ENCODE results near the gene RECK.
A peak's percentile ranks its signal among the peaks of the same experiment; 100 is the strongest.
"Not testable (repeated sequence)": the region's sequence is repeated elsewhere in the genome, so short reads cannot be mapped to it uniquely, and the experiment has no call there.

RECK gene

GRCh38 chr9:36036780-36037548, at the start of gene RECK:
RECK (plus strand) TSS chr9:36036913; CDS start chr9:36036999, 86 bp downstream.
- DNase-seq (ENCODE audit: low spot score) = peak; percentile 77

GRCh38 chr9:35990155-35990554, 46.6 kb upstream of the RECK start:
- no peak for DNase-seq (ENCODE audit: low spot score)

- not testable (repeated sequence) for DNase-seq (ENCODE audit: low spot score)
These were observed 43.6 kb upstream of the RECK start for GRCh38 chr9:35993136-35993535.

- no peak for DNase-seq (ENCODE audit: low spot score)
These were observed 42.6 kb upstream of the RECK start for GRCh38 chr9:35993976-35994720.

- no peak for DNase-seq (ENCODE audit: low spot score)
These were observed 41.8 kb upstream of the RECK start for GRCh38 chr9:35994959-35995358.

- DNase-seq (ENCODE audit: low spot score) = no peak
These were observed 40.2 kb upstream of the RECK start for GRCh38 chr9:35996358-35996970.

- DNase-seq (ENCODE audit: low spot score) = not testable (repeated sequence)
These were observed 39.7 kb upstream of the RECK start for GRCh38 chr9:35997016-35997415.

- no peak for DNase-seq (ENCODE audit: low spot score)
These were observed 38.4 kb upstream of the RECK start for GRCh38 chr9:35998333-35998732.

GRCh38 chr9:36005891-36006290, 30.8 kb upstream of the RECK start:
- no peak for DNase-seq (ENCODE audit: low spot score)

GRCh38 chr9:36006549-36007315, 30.0 kb upstream of the RECK start:
- DNase-seq (ENCODE audit: low spot score) = no peak

- no peak for DNase-seq (ENCODE audit: low spot score)
These were observed 29.4 kb upstream of the RECK start for GRCh38 chr9:36007316-36007708.

GRCh38 chr9:36007852-36008251, 28.9 kb upstream of the RECK start:
- DNase-seq (ENCODE audit: low spot score) = no peak

- peak; percentile 53 for DNase-seq (ENCODE audit: low spot score)
These were observed 27.9 kb upstream of the RECK start for GRCh38 chr9:36008774-36009300.

GRCh38 chr9:36011379-36011778, 25.3 kb upstream of the RECK start:
- DNase-seq (ENCODE audit: low spot score) = no peak

GRCh38 chr9:36017278-36017677, 19.4 kb upstream of the RECK start:
- DNase-seq (ENCODE audit: low spot score) = no peak

- DNase-seq (ENCODE audit: low spot score) = no peak
These were observed 18.6 kb upstream of the RECK start for GRCh38 chr9:36018129-36018528.

- DNase-seq (ENCODE audit: low spot score) = no peak
These were observed 17.6 kb upstream of the RECK start for GRCh38 chr9:36018891-36019720.

GRCh38 chr9:36021968-36022367, 14.7 kb upstream of the RECK start:
- DNase-seq (ENCODE audit: low spot score) = no peak

- DNase-seq (ENCODE audit: low spot score) = peak; percentile 41
These were observed 13.3 kb upstream of the RECK start for GRCh38 chr9:36023260-36024048.

GRCh38 chr9:36025746-36026145, 11.0 kb upstream of the RECK start:
- no peak for DNase-seq (ENCODE audit: low spot score)
